NB4 (cell line): Measurements from ENCODE around the gene APOL2.
"Not testable (repeated sequence)": the region's sequence is repeated elsewhere in the genome, so short reads cannot be mapped to it uniquely, and the experiment has no call there.

ENCODE experiments used
- POLR2A ChIP-seq: IDR thresholded peaks from 2 replicates; pipeline ENCODE4 v1.6.1; 2011; ENCODE audit warnings: mild to moderate bottlenecking; ENCODE audit not compliant: insufficient read length; ENCODE audit errors: extremely low read depth
- TF ChIP-seq, protein P1 (sequence below): IDR thresholded peaks from one replicate; pipeline ENCODE4 v1.5.1; 2012; ENCODE audit warnings: low read depth, low read length

DNA sequence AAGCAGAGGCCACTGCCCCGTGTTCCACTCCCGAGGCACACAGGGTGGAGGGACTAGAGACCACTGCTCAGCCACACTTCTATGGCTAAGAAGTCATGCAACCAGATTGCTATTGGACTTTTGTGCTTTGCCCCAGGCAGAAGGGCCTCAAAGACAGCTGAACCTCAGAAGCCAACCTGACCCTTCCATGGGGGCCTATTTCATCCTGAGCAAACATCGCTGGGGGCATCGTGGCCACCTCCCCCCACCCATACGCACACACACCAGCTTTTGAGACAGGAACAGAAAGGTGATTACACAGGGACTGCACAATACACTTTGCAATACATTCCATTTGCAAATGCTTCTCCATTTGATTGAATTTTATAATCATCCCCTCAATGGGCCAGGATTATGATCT, 33.8 kb downstream of the APOL2 start:
- TF ChIP-seq POLR2A: not testable (repeated sequence)
- TF ChIP-seq, protein P1, sequence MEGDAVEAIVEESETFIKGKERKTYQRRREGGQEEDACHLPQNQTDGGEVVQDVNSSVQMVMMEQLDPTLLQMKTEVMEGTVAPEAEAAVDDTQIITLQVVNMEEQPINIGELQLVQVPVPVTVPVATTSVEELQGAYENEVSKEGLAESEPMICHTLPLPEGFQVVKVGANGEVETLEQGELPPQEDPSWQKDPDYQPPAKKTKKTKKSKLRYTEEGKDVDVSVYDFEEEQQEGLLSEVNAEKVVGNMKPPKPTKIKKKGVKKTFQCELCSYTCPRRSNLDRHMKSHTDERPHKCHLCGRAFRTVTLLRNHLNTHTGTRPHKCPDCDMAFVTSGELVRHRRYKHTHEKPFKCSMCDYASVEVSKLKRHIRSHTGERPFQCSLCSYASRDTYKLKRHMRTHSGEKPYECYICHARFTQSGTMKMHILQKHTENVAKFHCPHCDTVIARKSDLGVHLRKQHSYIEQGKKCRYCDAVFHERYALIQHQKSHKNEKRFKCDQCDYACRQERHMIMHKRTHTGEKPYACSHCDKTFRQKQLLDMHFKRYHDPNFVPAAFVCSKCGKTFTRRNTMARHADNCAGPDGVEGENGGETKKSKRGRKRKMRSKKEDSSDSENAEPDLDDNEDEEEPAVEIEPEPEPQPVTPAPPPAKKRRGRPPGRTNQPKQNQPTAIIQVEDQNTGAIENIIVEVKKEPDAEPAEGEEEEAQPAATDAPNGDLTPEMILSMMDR: not testable (repeated sequence)
